DOHH2 (cell line): ENCODE results near the gene RUNX2.

ENCODE experiments used
- H3F3A ChIP-seq: fragments of 200-600 bp; sonication (generic), shearing (Covaris generic); 2 replicates; pipeline ENCODE4 v1.6.0; 2016; ENCODE audit warnings: antibody characterized with exemption, mild to moderate bottlenecking; ENCODE audit not compliant: control insufficient read depth, insufficient read depth
- H3K27ac ChIP-seq: fragments of 200-600 bp; sonication (generic); 2 replicates; pipeline ENCODE4 v1.5.1; 2014; ENCODE audit warnings: low read depth, mild to moderate bottlenecking, low read length, moderate library complexity
- H3K27me3 ChIP-seq: fragments of 200-600 bp; sonication (generic); 2 replicates; pipeline ENCODE4 v1.6.1; 2014; ENCODE audit warnings: mild to moderate bottlenecking, low read length, mixed read lengths; ENCODE audit not compliant: control insufficient read depth
- H3K36me3 ChIP-seq: fragments of 200-600 bp; sonication (generic); 2 replicates; pipeline ENCODE4 v1.6.1; 2014; ENCODE audit warnings: mild to moderate bottlenecking, low read length, moderate library complexity, mixed read lengths; ENCODE audit not compliant: control insufficient read depth
- H3K4me1 ChIP-seq: fragments of 200-600 bp; sonication (generic); 2 replicates; pipeline ENCODE4 v1.6.1; 2014; ENCODE audit warnings: mild to moderate bottlenecking, low read length, mixed read lengths; ENCODE audit not compliant: control insufficient read depth
- H3K4me2 ChIP-seq: fragments of 200-600 bp; sonication (generic); 2 replicates; pipeline ENCODE4 v1.6.0; 2014; ENCODE audit warnings: mild to moderate bottlenecking, low read length, moderate library complexity
- H3K4me3 ChIP-seq: fragments of 200-600 bp; sonication (generic); 2 replicates; pipeline ENCODE4 v1.5.1; 2014; ENCODE audit warnings: mild to moderate bottlenecking, low read length, mixed read lengths
- H3K79me2 ChIP-seq: fragments of 200-600 bp; sonication (generic); 2 replicates; pipeline ENCODE4 v1.6.1; 2014; ENCODE audit warnings: mild to moderate bottlenecking, low read length, mixed read lengths; ENCODE audit not compliant: control insufficient read depth
- H3K9me2 ChIP-seq: fragments of 200-600 bp; sonication (generic); replicated peaks from 2 replicates; pipeline ENCODE4 v1.6.1; 2014; ENCODE audit warnings: mild to moderate bottlenecking, low read length, mixed read lengths; ENCODE audit not compliant: control insufficient read depth
- H3K9me3 ChIP-seq: fragments of 200-600 bp; sonication (generic); 2 replicates; pipeline ENCODE4 v1.6.1; 2014; ENCODE audit warnings: antibody characterized with exemption, low read length, mixed read lengths; ENCODE audit not compliant: control insufficient read depth, insufficient read depth
- H4K20me1 ChIP-seq: fragments of 200-600 bp; sonication (generic); 2 replicates; pipeline ENCODE4 v1.6.0; 2014; ENCODE audit warnings: low read depth, mild to moderate bottlenecking, antibody characterized with exemption, low read length, moderate library complexity; ENCODE audit not compliant: control insufficient read depth, insufficient read depth
- CTCF ChIP-seq: fragments of 200-600 bp; sonication (generic); IDR thresholded peaks from one replicate; pipeline ENCODE4 v1.5.1; 2014; ENCODE audit warnings: antibody characterized with exemption, mild to moderate bottlenecking, low read depth, low read length; ENCODE audit not compliant: poor library complexity, severe bottlenecking
- EZH2phosphoT487 ChIP-seq: fragments of 200-600 bp; sonication (generic); IDR thresholded peaks from 2 replicates; pipeline ENCODE4 v1.6.1; 2017; ENCODE audit warnings: borderline replicate concordance, mild to moderate bottlenecking, antibody characterized with exemption, low read length, moderate library complexity, mixed read lengths

The RUNX2 gene

GRCh38 chr6:45366534-45366933, 38.4 kb downstream of the RUNX2 start:
- TF ChIP-seq EZH2phosphoT487 (no peak), CTCF (no peak)
- no peak overlapping the region for H3K4me2 ChIP-seq
- H3K79me2 ChIP-seq, result no peaks in the 10 kb centered on the region
- H3K4me1 ChIP-seq, result no peaks in the 10 kb centered on the region
- H3K27me3 ChIP-seq, result no peaks in the 10 kb centered on the region
- no peaks in the 10 kb centered on the region for H3K9me3 ChIP-seq
- H4K20me1 ChIP-seq, result no peaks in the 10 kb centered on the region
- no peak overlapping the region for H3K27ac ChIP-seq
- H3K36me3 ChIP-seq, result no peaks in the 10 kb centered on the region
- no peak overlapping the region for H3K4me3 ChIP-seq
- H3F3A ChIP-seq, result no peaks in the 10 kb centered on the region
- H3K9me2 ChIP-seq, result no peaks in the 10 kb centered on the region

- TF ChIP-seq CTCF (no peak), EZH2phosphoT487 (no peak)
- Histone ChIP-seq H4K20me1 (no peaks in the 10 kb centered on the region), H3K4me1 (no peaks in the 10 kb centered on the region), H3K79me2 (no peaks in the 10 kb centered on the region), H3K27me3 (no peaks in the 10 kb centered on the region), H3K36me3 (no peaks in the 10 kb centered on the region), H3K27ac (no peak overlapping the region), H3F3A (no peaks in the 10 kb centered on the region), H3K9me2 (no peaks in the 10 kb centered on the region), H3K4me3 (no peak overlapping the region), H3K9me3 (no peaks in the 10 kb centered on the region), H3K4me2 (no peak overlapping the region)
Observed at GRCh38 chr6:45367999-45368398, 39.9 kb downstream of the RUNX2 start.

GRCh38 chr6:45369870-45370269, 41.7 kb downstream of the RUNX2 start:
- Histone ChIP-seq H3K4me2 (no peak overlapping the region), H3K9me3 (no peaks in the 10 kb centered on the region), H3K79me2 (no peaks in the 10 kb centered on the region), H3K9me2 (no peaks in the 10 kb centered on the region), H3K4me3 (no peak overlapping the region), H3K27ac (no peak overlapping the region), H3F3A (no peaks in the 10 kb centered on the region), H3K27me3 (no peaks in the 10 kb centered on the region), H4K20me1 (no peaks in the 10 kb centered on the region), H3K4me1 (no peaks in the 10 kb centered on the region), H3K36me3 (no peaks in the 10 kb centered on the region)
- TF ChIP-seq EZH2phosphoT487, result no peak
- no peak for TF ChIP-seq CTCF
